ENCODE data around the gene TCAF1. TPM values are rescaled to one million over a fixed set of nuclear protein-coding genes. Genes with fewer than 3 reads are reported as not detected.

TCAF1 gene
- total RNA-seq, 2 donors from 2014 or later = 53.0 to 89.8 TPM

DNA sequence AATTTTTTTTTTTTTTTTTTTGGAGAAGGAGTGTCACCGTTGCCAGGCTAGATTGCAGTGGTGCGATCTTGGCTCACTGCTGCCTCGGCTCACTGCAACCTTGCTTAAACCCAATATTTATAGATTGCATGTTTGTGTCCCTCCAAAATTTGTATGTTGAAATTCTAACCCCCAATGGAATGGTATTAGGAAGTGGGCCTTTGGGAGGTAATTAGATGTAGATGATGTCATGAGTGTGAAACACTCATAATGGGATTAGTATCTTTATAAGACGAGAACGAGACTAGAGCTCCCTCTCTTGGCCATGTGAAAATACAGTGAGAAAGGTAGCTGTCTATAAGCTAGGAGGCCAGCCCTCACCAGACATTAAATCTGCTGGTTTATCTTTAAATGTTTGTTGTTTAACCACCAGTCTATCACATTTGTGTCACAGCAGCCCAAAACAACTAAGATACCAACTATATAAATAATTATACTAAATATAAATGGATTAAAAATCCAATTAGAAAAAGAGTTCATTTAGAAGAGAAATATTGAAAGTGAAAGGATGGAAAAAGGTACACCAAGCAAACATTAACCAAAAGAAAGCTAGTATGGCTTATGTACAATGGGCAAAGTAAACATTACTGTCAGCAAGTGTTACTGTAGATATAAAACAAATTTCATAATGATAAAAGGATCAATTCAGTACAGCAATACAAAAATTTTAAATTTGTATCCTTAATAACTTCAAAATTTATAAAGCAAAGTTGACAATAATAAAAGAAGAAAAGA is 9.3 kb downstream of the TCAF1 start:
- DNase-seq (ENCODE audit: low spot score) = no peak
- Histone ChIP-seq H3K4me3 (no peak overlapping the region), H3K27me3 (replicated peaks; ENCODE audit: insufficient read depth) (no peaks in the 10 kb centered on the region), H3K4me1 (replicated peaks) (no peaks in the 10 kb centered on the region), H3K27ac (no peak overlapping the region), H3K36me3 (no peaks in the 10 kb centered on the region), H3K9me3 (no peaks in the 10 kb centered on the region)
- intact Hi-C loops (cut with DNase I) = no loop called here
- TF ChIP-seq POLR2A (IDR thresholded peaks at IDR 0.05) (no peak), POLR2AphosphoS5 (IDR thresholded peaks at IDR 0.05) (no peak)
- TF ChIP-seq, protein P1, sequence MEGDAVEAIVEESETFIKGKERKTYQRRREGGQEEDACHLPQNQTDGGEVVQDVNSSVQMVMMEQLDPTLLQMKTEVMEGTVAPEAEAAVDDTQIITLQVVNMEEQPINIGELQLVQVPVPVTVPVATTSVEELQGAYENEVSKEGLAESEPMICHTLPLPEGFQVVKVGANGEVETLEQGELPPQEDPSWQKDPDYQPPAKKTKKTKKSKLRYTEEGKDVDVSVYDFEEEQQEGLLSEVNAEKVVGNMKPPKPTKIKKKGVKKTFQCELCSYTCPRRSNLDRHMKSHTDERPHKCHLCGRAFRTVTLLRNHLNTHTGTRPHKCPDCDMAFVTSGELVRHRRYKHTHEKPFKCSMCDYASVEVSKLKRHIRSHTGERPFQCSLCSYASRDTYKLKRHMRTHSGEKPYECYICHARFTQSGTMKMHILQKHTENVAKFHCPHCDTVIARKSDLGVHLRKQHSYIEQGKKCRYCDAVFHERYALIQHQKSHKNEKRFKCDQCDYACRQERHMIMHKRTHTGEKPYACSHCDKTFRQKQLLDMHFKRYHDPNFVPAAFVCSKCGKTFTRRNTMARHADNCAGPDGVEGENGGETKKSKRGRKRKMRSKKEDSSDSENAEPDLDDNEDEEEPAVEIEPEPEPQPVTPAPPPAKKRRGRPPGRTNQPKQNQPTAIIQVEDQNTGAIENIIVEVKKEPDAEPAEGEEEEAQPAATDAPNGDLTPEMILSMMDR (IDR thresholded peaks at IDR 0.05) = no peak
- 92% methylated on average over 5 of the region's 5 CpGs for WGBS

DNA sequence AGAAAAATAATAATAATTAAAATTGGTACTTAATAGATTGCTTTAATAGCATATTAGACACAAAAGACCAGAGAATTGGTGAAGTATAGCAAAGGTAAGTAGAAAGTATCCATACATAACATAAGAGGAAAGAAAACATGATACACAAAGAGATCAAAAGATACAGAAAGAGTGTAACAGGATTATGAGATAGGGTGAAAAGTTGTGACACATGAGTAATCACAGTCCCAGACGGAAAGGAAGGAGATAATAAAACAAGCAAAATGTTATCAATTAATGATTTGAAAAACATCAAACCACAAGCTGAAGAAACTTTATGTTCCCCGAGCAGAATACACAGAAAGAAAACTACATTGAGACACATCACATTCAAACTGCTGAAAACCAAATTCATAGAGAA is 10.5 kb downstream of the TCAF1 start:
- TF ChIP-seq POLR2AphosphoS5 (IDR thresholded peaks at IDR 0.05) (no peak), POLR2A (IDR thresholded peaks at IDR 0.05) (no peak)
- TF ChIP-seq, protein P1 (IDR thresholded peaks at IDR 0.05) = no peak
- intact Hi-C loops (cut with DNase I) = no loop called here
- no peaks in the 10 kb centered on the region for H3K27me3 ChIP-seq (replicated peaks; ENCODE audit: insufficient read depth)

DNA sequence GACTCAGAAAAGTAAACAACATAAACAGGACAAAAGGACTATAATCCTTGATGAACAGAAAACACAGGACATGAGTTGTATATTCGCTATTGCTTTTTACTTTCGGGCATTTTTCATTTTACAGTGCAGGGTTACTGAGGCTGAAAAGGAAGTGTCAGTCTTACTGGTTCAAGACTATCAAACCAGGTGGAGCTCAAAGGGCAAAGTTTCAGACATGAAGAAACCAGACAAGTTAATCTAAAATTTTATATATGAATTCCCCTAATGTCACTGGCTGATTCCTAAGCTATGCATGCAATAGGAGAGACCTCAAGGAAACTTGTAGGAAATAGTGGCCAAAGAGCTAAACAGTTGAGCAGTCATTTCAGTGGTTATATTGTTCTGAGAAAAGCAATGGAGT is 11.4 kb downstream of the TCAF1 start:
- intact Hi-C loops (cut with DNase I) = no loop called here

More for the DNA sequence above, 10.5 kb downstream of the TCAF1 start:
- H3K9me3 ChIP-seq = no peaks in the 10 kb centered on the region
- WGBS = 81% methylated on average over 2 of the region's 2 CpGs
- no peak for DNase-seq (ENCODE audit: low spot score)
- H3K4me3 ChIP-seq = no peak overlapping the region
- H3K4me1 ChIP-seq (replicated peaks) = no peaks in the 10 kb centered on the region
- H3K36me3 ChIP-seq = no peaks in the 10 kb centered on the region
- H3K27ac ChIP-seq = no peak overlapping the region

DNA sequence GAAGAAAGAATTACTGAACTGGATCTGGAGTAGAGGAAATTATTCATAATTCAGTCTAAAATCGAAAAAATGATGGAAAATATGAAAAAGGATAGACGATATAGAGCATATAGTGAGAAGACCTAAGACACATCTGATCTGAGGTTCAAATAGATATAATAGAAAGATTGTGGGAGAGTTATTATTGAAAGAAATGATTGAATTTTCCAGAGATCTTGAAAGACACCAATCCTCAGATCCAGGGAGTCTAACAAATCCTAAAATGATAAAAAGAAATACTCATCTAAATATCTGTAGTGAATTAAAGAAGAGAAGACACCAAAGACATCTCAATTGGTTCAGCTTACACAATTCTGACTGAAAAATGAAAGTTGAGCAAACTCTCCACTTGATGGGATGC is 12.9 kb downstream of the TCAF1 start:
- intact Hi-C loops (cut with DNase I) = no loop called here
- Histone ChIP-seq H3K9me3 (no peaks in the 10 kb centered on the region), H3K27ac (no peak overlapping the region), H3K4me3 (no peak overlapping the region), H3K27me3 (replicated peaks; ENCODE audit: insufficient read depth) (no peaks in the 10 kb centered on the region), H3K4me1 (replicated peaks) (no peaks in the 10 kb centered on the region), H3K36me3 (no peaks in the 10 kb centered on the region)
- no peak for TF ChIP-seq POLR2A (IDR thresholded peaks at IDR 0.05)
- TF ChIP-seq, protein P1 (IDR thresholded peaks at IDR 0.05) = no peak
- no peak for TF ChIP-seq POLR2AphosphoS5 (IDR thresholded peaks at IDR 0.05)
- WGBS = 99% methylated on average over 2 of the region's 2 CpGs
- DNase-seq (ENCODE audit: low spot score) = no peak

More for the DNA sequence above, 11.4 kb downstream of the TCAF1 start:
- Histone ChIP-seq H3K27me3 (replicated peaks; ENCODE audit: insufficient read depth) (no peaks in the 10 kb centered on the region), H3K9me3 (no peaks in the 10 kb centered on the region), H3K36me3 (no peaks in the 10 kb centered on the region), H3K4me3 (no peak overlapping the region), H3K4me1 (replicated peaks) (no peaks in the 10 kb centered on the region), H3K27ac (no peak overlapping the region)
- 95% methylated on average over 2 of the region's 2 CpGs for WGBS
- DNase-seq (ENCODE audit: low spot score) = no peak
- TF ChIP-seq POLR2A (IDR thresholded peaks at IDR 0.05) (no peak), POLR2AphosphoS5 (IDR thresholded peaks at IDR 0.05) (no peak)
- TF ChIP-seq, protein P1 (IDR thresholded peaks at IDR 0.05) = no peak
